GM19193 (cell line): ENCODE data around the gene EIF1.

ENCODE experiments used
- POLR2A ChIP-seq: IDR thresholded peaks from 4 replicates; pipeline ENCODE4 v1.6.1; 2011; ENCODE audit not compliant: insufficient read depth, insufficient read length; ENCODE audit errors: extremely low read depth

Gene EIF1

GRCh38 chr17:41705271-41705991 lies 16.7 kb downstream of the EIF1 start:
- TF ChIP-seq POLR2A, result no peak

DNA sequence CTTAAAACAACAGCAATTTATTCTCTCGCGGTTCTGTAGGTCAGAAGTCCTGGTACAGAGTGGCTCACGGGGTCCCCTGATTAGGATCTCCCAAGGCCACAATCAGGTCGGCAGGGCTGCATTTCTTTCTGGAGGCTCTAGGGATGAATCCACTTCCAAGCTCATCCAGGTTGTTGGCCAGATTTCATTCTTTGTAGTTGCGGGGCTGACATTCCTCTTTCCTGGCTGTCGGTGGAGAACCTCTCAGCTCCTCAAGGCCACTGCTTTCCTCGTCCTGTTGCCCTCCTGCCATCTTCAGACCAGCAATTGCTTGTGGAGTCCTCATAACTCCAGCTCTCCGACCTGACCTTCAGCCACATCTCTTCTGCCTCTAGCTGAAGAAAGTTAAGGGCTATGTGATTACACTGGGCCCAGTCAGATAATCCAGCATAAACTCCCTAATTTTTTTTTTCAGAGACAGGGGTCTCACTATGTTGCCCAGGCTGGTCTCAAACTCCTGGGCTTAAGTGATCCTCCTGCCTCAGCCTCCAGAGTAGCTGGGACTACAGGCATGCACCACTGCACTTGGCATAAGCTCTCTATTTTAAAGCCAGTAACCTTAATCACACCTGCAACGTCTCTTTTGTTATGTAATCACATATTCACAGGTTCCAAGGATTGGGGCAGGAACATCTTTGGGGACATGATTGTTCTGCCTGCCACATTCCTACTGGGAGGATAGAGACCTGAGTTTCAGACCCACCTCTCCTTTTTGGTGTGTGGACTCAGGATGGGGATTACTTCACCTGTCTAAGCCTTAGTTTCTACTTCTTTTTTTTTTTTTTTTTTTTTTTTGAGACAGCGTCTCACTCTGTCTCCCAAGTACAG lies 19.4 kb downstream of the EIF1 start:
- no peak for TF ChIP-seq POLR2A

GRCh38 chr17:41710472-41711090 lies 21.9 kb downstream of the EIF1 start:
- no peak for TF ChIP-seq POLR2A

- no peak for TF ChIP-seq POLR2A
These were observed 23.1 kb downstream of the EIF1 start, which contains the start of gene GAST for GRCh38 chr17:41711669-41712400. TSS of gene GAST (plus strand) at chr17:41712331. CDS start at chr17:41715437, 3,106 bp downstream.

DNA sequence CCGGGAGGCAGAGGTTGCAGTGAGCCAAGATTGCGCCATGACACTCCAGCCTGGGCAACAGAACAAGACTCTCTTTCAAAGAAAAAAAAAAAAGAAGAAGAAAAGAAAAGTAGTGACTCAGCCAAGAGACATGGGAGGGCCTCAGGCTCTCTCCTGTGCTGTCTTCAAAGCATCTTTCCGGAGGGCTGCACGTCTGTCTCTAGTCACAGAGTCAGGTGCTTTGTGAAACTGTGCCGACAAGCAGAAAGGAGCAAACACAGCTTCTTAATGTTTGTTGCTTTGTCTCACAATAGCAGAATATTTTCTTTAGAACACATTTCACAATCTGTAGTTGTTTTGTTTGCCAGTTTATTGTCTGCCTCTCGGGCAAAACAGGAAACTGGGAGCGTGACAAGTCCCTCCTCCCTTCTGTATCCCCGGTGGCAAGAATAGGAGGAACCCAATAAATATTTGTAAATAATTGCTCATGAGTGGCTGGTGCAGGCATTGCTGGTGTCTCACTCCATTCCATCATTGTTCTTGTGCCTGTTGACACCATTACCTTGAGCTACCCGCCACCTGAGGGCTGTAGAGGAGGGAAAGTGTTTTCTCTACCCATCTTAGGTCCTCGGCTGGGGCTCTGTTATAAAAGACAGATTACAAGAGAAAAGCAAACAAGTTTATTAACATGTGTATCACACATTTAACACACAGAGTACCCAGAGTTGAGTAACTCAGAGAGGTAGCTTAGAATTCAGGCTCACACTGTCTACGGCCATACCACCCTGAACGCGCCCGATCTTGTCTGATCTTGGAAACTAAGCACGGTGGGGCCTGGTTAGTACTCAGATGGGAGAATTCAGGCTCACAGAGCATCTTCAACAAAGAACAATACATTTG lies 29.0 kb downstream of the EIF1 start:
- TF ChIP-seq POLR2A, result no peak

DNA sequence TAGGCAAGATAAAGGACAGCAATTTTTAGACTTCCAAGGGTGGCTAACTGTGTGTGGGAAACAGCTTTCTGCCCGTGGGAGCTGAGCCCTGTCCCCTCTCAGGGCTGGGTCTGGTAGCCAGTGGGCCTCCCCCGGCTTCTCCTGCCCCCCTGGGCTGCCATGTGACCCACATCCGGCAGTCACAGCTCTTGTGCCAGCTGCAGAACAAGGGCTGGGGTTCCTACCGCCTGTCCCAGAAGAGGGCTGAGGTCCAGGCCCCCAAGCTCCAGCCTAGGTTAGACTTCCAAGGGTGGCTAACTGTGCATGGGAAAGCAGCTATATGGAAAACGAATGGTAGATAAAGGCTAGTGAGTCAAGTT lies 29.6 kb downstream of the EIF1 start:
- no peak for TF ChIP-seq POLR2A

- no peak for TF ChIP-seq POLR2A
These were observed 33.5 kb downstream of the EIF1 start for GRCh38 chr17:41722231-41722630.

DNA sequence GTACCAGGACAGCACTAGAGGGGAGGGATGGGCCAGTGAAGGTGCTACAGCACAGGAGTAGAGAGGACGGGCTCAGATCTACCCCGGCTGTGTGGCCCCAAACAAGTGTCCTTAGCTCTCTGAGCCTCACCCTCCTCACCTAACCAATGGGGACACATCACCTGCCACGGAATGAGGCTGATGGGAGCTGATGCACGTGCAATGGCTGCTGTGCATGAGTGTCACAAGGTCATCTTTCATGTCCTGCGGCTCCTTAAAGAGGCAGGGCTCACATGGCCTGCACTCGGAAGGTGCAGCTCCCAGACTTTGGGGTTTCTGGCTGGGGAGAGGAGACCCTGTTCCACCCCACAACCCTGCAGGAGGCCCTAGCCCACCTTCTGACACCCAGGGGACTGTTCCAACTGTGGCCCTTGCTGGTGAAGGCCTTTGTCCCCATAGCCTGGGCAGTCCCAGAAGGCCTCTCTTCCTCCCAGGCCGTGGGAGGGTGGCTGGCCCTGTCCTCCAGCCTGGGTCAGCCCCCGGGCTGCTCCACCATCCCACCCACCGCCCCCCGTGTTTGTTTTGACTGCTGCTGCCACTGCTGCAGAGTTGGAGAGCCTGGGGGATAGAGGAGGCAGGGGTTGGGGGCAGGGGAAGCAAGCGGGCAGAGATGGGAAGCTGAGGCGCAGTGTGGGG lies 35.3 kb downstream of the EIF1 start:
- no peak for TF ChIP-seq POLR2A

DNA sequence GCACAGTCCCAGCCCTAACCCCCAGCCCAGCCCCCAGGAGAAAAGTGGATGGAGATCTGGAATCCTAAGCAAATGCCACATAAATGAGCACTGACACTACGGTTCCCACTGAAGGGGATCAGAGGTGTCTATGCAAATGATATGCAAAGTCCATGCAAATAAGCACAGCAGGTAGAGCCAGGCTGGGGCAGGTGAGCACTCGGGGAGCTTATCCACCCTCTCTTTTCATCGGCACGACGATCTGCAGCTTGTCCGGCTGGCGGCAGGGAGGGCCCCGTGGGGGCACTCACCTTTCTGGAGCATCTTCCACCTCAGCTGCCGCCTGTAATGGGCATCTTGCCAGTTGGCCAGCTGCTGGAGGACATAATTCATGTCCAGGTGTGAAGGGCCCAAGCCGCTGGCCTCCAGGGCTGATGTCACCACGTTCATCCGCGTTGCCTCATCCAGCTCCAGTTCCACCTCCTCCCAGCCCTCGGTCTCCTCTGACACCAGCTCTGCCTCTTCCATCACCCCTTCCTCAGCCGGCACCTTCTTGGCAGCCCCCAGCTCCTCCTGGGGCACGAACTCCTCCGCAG lies 35.9 kb downstream of the EIF1 start:
- no peak for TF ChIP-seq POLR2A

DNA sequence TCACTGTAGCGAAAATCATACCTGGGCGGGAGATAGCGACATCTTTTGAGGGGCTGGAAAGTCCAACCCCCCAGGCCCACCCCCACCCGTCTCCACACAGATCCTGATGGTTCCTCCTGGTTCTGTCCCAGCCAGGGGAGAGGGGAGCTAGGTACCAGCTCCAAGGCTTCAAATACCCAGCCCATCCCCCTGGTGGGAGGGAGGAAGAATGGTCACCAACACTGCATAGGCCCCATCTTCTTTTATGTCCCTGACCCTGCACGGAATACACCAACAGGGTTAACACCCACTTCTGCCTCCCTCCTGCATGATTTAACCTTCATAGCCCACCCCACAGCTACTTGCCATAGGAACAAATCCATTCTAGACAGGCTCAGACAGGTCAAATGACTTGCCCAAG lies 36.4 kb downstream of the EIF1 start:
- TF ChIP-seq POLR2A, result no peak

DNA sequence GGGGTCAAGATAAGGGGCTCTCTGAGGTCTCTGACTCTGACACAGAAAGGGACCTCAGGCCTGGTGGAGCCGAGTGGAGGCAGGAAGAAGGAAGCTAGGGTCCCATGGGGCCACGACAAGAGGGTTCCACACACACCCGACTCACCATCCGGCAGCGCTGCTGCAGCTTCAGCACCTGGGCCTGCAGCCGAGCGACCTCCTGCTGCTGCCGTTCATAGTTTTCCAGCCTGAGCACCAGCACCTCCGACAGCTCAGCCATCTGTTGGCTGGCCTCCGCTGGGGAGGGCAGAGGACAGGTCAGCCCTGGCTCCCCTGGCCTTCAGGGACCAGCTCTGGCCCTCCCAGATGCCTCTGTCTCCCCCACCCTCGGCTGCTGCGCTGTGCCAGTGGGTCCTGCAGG lies 39.4 kb downstream of the EIF1 start:
- TF ChIP-seq POLR2A, result no peak

- TF ChIP-seq POLR2A, result no peak
These were observed 41.8 kb downstream of the EIF1 start for GRCh38 chr17:41730479-41730878.

GRCh38 chr17:41731836-41732235 lies 43.2 kb downstream of the EIF1 start:
- TF ChIP-seq POLR2A, result no peak
